Muscle of back (tissue), 10 donors: ENCODE measurements around the gene IL2. TPM values are rescaled to one million over a fixed set of nuclear protein-coding genes. Genes with fewer than 3 reads are reported as not detected.

Source experiments
- polyA plus RNA-seq, 10 donors: library from polyadenylated mRNA; unstranded; fragments of 120-200 nt; gene quantifications; one replicate each; pipeline ENCODE4 v1.2.1, GENCODE V29; 2013; ENCODE audit not compliant: insufficient read length in 10 of 10

Gene IL2
- polyA plus RNA-seq, 10 donors: not detected

Other genes with a start within 250 kb of the IL2 start
- under 1 TPM in 1 of 10 donors, not detected in 9; 0.15 TPM for gene ADAD1, start 77.7 kb downstream of the IL2 start, polyA plus RNA-seq
- gene IL21, start 164.3 kb upstream of the IL2 start, polyA plus RNA-seq: under 1 TPM in 1 of 10 donors, not detected in 9; 0.05 TPM